ENCODE results near the gene ZNF418. TPM values are rescaled to one million over a fixed set of nuclear protein-coding genes. Genes with fewer than 3 reads are reported as not detected.

ZNF418 gene
- 2.9 and 3.6 TPM in 2 replicates for total RNA-seq

DNA sequence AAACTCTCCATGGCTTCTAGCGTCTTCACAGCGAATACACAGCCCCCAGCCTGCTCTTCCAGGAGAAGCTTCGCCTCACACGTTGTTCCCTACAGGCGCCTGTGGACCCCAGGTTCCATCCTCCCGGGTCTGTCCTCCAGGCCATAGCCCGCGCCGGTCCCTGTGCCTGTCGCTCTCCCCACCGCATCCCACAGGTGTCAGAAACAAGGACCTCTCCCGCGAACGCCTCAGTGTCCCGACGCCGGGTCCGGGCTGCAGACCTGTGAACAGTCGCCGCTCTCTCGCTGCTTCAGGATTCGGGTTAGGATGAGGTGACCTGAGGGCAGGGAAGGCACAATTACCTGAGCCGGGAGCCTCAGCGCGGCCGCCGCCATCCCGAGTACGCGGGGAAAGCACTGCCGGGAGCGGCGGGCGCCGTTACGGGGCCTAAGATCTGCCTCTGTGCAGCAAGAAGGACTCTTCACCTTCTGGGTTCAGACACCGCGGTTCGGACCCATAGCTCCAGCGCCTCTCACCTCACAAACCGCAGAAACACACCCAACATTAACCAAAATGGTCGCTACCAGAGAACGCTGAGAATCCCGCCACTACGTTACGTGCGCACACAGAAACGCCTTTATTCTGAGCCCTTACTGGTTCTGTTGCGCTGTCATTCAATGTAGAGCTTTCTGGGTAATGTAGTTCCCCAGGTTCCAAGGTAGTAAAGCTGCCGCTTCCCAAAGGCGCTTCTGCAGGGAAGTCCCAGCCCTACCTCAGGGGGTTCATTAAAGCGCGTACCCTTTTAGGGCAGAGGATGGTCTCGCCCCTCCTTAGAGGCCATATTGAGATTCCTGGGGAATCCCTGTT, at the start of gene ZNF418:
Gene ZNF418 (minus strand): TSS at position 583 of the 846 bp plus-strand sequence. CDS start 1,580 bp downstream, outside the sequence.

DNA sequence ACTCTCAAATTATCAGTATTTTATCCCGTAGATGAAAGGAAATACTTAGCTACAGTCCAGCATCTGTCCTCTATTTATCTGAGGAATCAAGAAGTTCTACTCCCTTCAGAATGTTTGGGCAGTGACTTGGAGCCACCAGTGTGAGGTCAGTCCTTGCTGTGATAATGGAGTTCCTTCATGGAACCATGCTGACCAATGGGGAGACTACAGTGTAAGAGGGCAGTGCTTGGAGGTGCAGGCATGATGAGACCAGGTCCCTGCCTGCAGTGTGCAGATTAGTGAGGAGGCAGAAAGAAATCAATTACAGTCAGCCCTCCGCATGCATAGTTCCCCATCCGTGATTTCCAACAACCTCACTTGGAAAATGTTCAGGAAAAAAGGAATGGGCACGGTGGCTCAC, 39.2 kb upstream of the ZNF418 start, which contains the start of gene C19orf18:
Gene C19orf18 (minus strand): TSS at position 101 of the 400 bp plus-strand sequence. CDS start 102 bp downstream, outside the sequence.

DNA sequence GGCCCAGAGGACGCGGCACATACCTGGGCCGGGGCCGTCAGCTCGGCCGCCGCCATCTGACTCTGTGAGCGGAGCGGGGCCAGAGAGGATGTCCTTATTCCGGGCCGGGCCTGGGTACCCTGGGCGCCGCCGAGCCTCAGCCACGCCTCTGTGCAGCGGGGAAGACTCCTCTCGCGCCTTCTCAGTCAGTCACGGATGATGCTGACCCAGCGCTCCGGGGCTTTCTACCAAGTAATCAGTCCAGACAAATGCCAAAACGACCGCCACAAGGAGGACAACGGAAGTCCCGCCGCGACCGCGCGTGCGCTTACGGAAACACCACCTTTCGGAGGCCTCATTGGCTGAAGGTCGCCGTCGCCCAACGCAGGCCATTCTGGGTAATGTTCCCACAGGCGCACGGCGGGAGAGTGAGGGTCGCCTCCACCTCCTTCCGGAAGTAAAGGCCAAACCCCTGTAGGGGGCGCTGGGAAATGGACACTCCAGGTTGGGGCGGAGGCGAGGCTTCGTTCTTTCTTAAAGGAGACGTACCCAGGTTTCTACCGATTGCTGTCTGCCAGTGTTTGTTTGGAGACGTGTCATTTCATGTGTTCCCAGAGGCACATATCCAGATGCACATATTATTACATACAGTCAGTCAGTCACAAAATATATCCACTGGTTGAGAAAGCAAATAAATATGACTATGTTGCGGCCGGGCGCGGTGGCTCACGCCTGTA, 12.4 kb upstream of the ZNF418 start, which contains the start of gene ZNF256:
Gene ZNF256 (minus strand): TSS at position 288 of the 716 bp plus-strand sequence. CDS start 232 bp downstream, at position 56.

DNA sequence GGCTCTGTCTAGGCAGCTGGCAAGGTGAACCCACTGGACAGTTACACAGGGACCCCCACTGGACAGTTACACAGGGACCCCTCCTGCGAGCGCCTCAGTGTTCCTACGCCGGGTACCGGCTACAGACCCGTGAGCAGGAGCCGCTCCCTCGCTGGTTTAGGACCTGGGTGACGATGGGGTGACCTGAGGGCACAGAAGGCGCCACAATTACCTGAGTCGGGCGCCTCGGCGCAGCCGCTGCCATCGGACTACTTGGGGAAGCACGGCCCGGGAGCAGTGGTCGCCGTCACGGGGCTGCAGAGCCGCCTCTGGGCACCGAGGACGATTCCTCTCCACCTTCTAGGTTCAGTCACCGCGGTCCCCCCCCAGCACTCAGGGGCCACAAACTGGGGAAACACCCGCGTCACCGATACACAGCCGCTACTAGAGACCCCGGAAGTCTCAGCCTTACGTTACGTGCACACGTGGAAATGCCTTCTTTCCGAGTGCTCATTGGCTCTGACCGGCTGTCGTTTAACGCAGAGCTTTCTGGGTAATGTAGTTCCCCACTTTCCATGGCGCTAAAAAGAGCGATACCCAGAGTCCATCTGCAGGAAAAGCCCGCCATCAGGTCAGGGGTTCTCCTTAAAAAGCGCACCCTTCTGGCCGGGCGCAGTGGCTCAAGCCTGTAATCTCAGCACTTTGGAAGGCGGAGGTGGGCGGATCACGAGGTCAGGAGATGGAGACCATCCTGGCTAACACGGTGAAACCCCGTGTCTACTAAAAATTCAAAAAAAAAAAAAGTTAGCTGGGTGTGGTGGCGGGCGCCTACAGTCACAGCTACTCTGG, 18.8 kb downstream of the ZNF418 start, which contains the start of gene ZNF417:
Gene ZNF417 (minus strand): TSS at position 425 of the 828 bp plus-strand sequence. CDS start 181 bp downstream, at position 244.

DNA sequence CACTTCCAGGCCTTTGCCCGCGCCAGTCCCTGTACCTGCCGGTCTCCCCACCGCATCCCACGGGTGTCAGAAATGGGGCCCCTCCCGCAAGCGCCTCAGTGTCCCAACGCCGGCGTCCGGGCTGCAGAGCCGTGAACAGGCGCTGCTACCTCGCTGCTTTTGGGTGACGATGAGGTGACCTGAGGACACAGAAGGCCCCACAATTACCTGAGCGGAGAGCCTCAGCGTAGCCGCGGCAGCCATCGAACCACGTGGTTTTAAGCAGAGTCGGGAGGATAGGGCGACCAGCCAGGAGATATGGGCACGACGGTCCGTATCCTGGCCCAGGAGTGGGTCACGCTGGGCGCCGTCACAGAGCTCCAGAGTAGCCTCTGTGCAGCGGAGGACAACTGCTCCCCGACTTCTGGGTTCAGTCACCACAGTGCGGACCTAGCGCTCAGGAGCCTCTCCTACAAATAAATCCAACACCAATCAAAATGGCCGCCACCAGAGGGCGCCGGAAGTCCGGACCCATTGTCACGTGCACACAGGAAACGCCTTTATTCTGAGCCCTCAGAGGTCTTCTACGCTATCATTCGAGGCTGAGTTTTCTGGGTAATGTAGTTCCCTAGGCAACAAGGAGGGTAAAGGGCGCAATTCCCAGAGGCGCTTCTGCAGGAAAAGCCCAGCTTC, 46.5 kb downstream of the ZNF418 start, which contains the start of gene ZNF814:
Gene ZNF814 (minus strand): TSS at position 478 of the 672 bp plus-strand sequence. CDS start 235 bp downstream, at position 243.

Other genes with a start within 250 kb of the ZNF418 start
- 0.33 and 3.7 TPM in 2 replicates for gene ZNF154, start 226.2 kb downstream of the ZNF418 start, total RNA-seq
- gene ZNF671, start 207.8 kb downstream of the ZNF418 start, total RNA-seq: 4.6 and 8.3 TPM in 2 replicates
- 14.9 and 15.7 TPM in 2 replicates for gene ZNF776, start 188.6 kb downstream of the ZNF418 start, total RNA-seq
- gene ZNF586, start 165.7 kb downstream of the ZNF418 start, total RNA-seq: 15.0 and 17.6 TPM in 2 replicates
- 5.6 and 8.9 TPM in 2 replicates for gene ZNF552, start 120.5 kb downstream of the ZNF418 start, total RNA-seq
- 22.5 and 25.3 TPM in 2 replicates for gene ZNF587B, start 105.1 kb downstream of the ZNF418 start, total RNA-seq
- gene ZNF587, start 85.5 kb downstream of the ZNF418 start, total RNA-seq: 30.1 and 46.1 TPM in 2 replicates
- 4.2 and 11.1 TPM in 2 replicates for gene ZNF814, start 46.4 kb downstream of the ZNF418 start, total RNA-seq
- 8.8 and 12.4 TPM in 2 replicates for gene ZNF417, start 18.8 kb downstream of the ZNF418 start, total RNA-seq
- 5.9 and 6.3 TPM in 2 replicates for gene ZNF256, start 12.3 kb upstream of the ZNF418 start, total RNA-seq
- gene C19orf18, start 39.1 kb upstream of the ZNF418 start, total RNA-seq: 0.57 TPM in 1 of 2 replicates, not detected in the other
- 16.7 and 21.3 TPM in 2 replicates for gene ZNF606, start 67.4 kb upstream of the ZNF418 start, total RNA-seq
- gene ZSCAN1, start 98.6 kb upstream of the ZNF418 start, total RNA-seq: not detected in 2 replicates
- gene ZNF135, start 123.9 kb upstream of the ZNF418 start, total RNA-seq: 0.98 and 2.1 TPM in 2 replicates
- 19.3 and 26.1 TPM in 2 replicates for gene ZSCAN18, start 162.8 kb upstream of the ZNF418 start, total RNA-seq
- 10.1 and 10.5 TPM in 2 replicates for gene ZNF329, start 215.4 kb upstream of the ZNF418 start, total RNA-seq
- 20.3 and 23.2 TPM in 2 replicates for gene ZNF274, start 247.7 kb upstream of the ZNF418 start, total RNA-seq